GM21528 (cell line): ENCODE results near the gene VEGFA.

Experiments
- ATAC-seq: cut with Tn5 transposase; IDR thresholded peaks from one replicate; pipeline ENCODE4 v1.9.1; 2021; ENCODE audit warnings: mild to moderate bottlenecking, moderate library complexity; ENCODE audit not compliant: unreplicated experiment, low FRiP score

The VEGFA gene

GRCh38 chr6:43738877-43739641 lies 31.0 kb upstream of the VEGFA start:
- no peak for ATAC-seq

GRCh38 chr6:43739642-43740091 lies 30.3 kb upstream of the VEGFA start:
- ATAC-seq = no peak

GRCh38 chr6:43740321-43740960 lies 29.6 kb upstream of the VEGFA start:
- ATAC-seq = no peak

- ATAC-seq = no peak
Observed at GRCh38 chr6:43740961-43741764, 28.8 kb upstream of the VEGFA start.

GRCh38 chr6:43741829-43742228 lies 28.2 kb upstream of the VEGFA start:
- no peak for ATAC-seq

- no peak for ATAC-seq
Observed at GRCh38 chr6:43742285-43742684, 27.7 kb upstream of the VEGFA start.

- ATAC-seq = no peak
Observed at GRCh38 chr6:43742931-43743632, 26.9 kb upstream of the VEGFA start.

GRCh38 chr6:43743682-43744381 lies 26.2 kb upstream of the VEGFA start:
- no peak for ATAC-seq

GRCh38 chr6:43744491-43744890 lies 25.5 kb upstream of the VEGFA start:
- no peak for ATAC-seq

GRCh38 chr6:43744931-43745727 lies 24.9 kb upstream of the VEGFA start:
- no peak for ATAC-seq

GRCh38 chr6:43746071-43746470 lies 23.9 kb upstream of the VEGFA start:
- no peak for ATAC-seq

- ATAC-seq = no peak
Observed at GRCh38 chr6:43746613-43747102, 23.4 kb upstream of the VEGFA start.

GRCh38 chr6:43747784-43748183 lies 22.2 kb upstream of the VEGFA start:
- no peak for ATAC-seq

- no peak for ATAC-seq
Observed at GRCh38 chr6:43748765-43749164, 21.2 kb upstream of the VEGFA start.

- ATAC-seq = no peak
Observed at GRCh38 chr6:43749461-43749860, 20.6 kb upstream of the VEGFA start.

- no peak for ATAC-seq
Observed at GRCh38 chr6:43750622-43751021, 19.4 kb upstream of the VEGFA start.

GRCh38 chr6:43753570-43754183 lies 16.3 kb upstream of the VEGFA start:
- no peak for ATAC-seq

GRCh38 chr6:43757966-43758616 lies 11.9 kb upstream of the VEGFA start:
- no peak for ATAC-seq
